Stimulated activated CD8-positive, alpha-beta memory T cell treated with anti-CD3 and anti-CD28 coated beads, Interleukin-12 subunit alpha, Interleukin-12 subunit beta, amount 100 ng/mL, for 4 hours (primary cell): Measurements from ENCODE around the gene C6orf52.
"Not testable (repeated sequence)": the region's sequence is repeated elsewhere in the genome, so short reads cannot be mapped to it uniquely, and the experiment has no call there.

Experiments used
- DNase-seq: peaks from one replicate; pipeline ENCODE4 v3.0.0-alpha.2; 2020; ENCODE audit warnings: low read depth

Gene C6orf52

DNA sequence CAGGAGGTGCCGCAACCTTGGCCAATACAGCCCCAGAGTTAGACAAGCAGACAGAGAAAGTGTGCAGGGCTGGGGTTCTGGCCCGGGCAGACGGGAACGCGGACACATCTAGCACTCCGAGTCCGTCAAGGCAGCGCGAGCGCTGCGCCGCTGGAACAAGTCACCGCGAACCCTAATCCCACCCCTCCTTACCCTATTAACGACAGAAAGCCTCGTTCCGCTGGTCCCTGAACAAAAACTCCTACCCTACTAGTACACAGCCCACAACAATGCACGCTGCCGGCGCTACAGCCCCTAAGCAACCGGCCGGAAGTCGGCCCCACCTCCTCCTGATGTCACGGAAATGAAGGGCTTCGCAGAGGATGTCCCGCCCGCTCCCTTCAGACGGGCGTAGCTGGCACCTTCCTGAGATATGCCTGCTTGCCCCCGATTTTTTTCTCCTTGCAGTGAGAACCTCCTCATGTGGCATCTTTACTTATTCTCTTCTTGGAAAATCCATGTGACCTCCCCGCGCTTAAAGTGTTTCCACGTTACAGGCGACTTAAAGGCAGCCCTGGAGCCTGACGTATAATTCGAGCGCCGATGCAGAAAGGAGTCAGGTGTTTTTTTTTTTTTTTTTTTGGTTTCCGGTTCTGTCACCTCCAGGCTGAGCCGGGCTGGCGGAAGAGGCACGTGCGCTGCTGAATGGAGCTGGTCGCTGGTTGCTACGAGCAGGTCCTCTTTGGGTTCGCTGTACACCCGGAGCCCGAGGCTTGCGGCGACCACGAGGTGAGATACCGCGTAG is at the start of gene C6orf52, which contains the start of gene PAK1IP1:
Gene C6orf52, minus strand, starts transcription at position 315 of the 784 bp plus-strand sequence. CDS start 7,066 bp downstream, outside the sequence.
Gene PAK1IP1, plus strand, starts transcription at position 671 of the 784 bp plus-strand sequence. Its CDS starts 14 bp downstream, at position 685.
- peak; percentile 91 for DNase-seq

GRCh38 chr6:10743515-10743914 is 49.1 kb upstream of the C6orf52 start:
- DNase-seq = no peak

- DNase-seq = no peak
Measured at GRCh38 chr6:10742251-10742650, 47.8 kb upstream of the C6orf52 start.

- not testable (repeated sequence) for DNase-seq
Measured at GRCh38 chr6:10741643-10742042, 47.2 kb upstream of the C6orf52 start.

GRCh38 chr6:10740061-10740460 is 45.6 kb upstream of the C6orf52 start:
- DNase-seq = no peak

DNA sequence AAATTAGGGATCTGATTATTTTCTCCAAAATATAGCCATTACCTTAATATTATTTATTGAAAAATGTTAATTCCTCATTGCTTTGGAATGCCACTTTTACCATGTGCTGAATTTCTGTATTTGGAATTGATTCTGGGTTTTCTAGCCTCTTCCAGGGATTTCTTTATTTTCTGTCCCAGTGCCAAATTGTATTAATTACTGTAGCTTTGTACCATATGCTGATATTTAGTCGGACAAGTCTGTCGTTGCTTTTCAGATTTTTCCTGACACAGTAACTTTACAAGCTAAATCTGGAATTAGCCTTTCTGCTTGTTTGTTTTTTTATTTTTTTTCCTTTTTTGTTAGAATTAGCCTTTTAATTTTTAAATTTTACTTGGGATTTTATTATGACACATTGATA is 42.3 kb upstream of the C6orf52 start:
- no peak for DNase-seq

DNA sequence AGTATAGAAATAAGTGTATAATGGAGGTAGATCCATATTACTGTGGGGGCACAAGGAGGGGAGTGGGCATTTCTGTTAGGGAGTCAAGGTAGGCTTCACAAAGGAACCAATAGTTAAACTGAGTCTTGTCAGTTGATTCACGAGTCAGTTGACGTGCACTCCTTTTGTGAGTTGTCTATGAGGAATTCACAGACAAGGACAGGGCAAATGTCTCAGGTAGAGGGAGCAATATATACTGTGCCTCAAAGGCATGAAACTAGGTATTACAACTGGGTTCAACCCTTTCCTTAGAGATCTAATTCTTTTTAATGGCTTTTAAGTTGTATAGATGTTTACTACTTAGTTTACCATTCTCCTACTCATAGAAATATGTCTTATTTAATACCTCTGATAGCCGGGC is 39.4 kb upstream of the C6orf52 start:
- no peak for DNase-seq

DNA sequence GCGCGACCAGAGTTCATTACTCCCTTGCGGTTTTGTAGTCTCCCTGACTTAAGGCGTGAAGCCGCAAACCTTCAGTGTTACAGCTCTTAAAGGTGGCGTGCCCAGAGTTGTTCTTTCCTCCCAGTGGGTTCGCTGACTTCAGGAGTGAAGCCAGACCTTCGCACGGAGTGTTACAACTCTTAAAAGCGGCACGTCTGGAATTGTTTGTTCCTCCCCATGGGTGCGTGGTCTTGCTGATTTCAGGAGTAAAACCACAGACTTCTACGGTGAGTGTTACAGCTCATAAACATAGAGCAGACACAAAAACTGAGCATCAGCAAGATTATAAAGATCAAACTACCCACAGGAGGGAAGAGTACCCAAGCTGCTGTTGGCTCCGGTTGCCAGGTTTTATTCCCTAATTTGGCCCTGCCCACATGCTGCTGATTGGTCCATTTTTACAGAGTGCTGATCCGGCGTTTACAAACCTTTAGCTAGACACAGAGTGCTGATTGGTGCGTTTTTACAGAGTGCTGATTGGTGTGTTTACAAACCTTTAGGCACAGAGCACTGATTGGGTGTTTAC is 38.8 kb upstream of the C6orf52 start:
- DNase-seq = peak; percentile 31

DNA sequence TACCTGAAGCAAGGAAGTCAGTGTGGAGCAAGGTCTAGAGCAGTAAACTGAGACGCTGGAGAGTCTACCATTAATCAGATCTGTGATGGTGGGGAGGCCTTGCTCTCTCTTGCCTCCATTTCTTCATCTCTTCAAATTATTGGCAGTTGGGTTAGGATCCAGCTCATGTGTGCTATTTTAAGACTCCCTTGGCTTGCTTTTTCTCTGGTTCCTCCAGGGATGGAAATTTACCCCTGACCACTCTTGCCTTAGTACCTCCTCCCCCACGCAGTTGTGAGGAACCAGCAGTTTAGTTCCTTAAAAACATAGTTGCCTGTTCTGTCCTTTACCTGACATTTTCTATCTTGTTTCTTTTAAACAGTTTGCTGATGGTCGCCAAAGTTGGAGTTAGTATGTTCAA is 35.8 kb upstream of the C6orf52 start:
- no peak for DNase-seq

- no peak for DNase-seq
Measured at GRCh38 chr6:10725716-10726115, 31.3 kb upstream of the C6orf52 start.

DNA sequence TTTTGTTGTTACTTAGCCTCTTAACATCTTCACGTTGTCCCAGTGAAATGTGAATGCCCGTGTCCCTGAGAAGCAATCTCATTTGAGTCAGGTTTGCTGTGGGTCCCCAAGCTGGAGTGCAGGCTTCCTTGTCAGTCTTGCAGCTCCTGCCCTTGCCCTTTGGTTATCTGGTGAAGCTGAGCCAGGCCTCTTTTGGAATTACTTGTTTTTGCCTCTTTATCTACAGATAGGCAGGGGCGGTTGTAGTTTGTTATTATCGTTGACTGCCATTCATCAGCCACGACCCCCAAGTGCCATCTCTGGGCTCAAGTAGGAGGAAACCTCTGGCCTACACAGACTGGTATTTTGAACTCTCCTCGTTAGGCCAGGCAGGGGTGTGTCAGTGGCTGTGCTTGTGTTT is 30.6 kb upstream of the C6orf52 start:
- DNase-seq = no peak

- no peak for DNase-seq
Measured at GRCh38 chr6:10723567-10723881, 29.1 kb upstream of the C6orf52 start.

DNA sequence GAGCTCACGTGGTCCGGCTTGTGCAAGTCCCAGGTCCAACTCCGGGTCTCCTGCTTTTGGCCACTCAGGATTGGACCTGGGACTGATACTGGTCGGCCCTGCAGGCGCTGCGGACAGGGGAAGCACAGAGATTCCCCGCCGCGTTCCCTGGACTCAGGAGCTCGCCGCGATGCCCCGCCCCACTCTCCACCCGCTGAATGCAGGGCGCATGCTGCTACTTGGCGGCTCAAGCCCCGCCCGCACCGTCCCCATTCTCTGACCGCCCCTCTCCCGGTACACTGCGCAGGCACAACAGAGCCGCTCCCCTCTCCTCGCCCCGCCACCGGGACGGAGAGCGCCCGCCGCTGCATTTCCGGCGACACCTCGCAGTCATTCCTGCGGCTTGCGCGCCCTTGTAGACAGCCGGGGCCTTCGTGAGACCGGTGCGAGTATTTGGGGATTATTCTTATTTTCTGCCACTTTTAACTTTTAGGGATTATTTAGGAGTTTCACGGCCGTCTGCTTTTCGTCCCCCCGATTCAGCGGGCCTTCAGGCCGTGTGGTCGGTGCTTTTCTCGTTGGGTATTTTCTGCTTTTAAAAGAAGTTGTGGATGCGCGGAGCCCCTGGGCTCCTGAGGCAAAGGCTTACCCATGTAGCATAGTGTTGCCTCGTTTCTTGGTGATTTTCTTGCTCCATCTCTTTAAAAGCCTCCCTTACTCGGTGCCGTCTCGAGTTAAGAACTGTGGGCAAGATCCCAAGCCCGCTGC is 28.6 kb upstream of the C6orf52 start, which contains the start of gene TMEM14C:
Gene TMEM14C, plus strand, starts transcription at position 251 of the 747 bp plus-strand sequence. CDS start 1,544 bp downstream, outside the sequence.
- DNase-seq = peak; percentile 68

DNA sequence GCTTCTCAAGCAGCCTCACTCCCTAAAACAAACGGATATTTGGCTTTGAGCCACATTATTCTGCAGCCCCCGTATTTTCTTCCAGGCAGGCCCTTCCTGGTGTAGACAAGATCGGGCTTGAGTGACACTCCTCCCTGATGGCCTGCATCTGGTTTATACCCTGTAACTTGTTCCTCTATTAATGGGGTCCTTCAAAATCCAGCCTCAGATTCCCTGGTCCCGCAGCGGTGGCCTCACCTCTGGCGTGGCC is 28.1 kb upstream of the C6orf52 start:
- DNase-seq = no peak

GRCh38 chr6:10721850-10722569 is 27.6 kb upstream of the C6orf52 start:
- DNase-seq = no peak

DNA sequence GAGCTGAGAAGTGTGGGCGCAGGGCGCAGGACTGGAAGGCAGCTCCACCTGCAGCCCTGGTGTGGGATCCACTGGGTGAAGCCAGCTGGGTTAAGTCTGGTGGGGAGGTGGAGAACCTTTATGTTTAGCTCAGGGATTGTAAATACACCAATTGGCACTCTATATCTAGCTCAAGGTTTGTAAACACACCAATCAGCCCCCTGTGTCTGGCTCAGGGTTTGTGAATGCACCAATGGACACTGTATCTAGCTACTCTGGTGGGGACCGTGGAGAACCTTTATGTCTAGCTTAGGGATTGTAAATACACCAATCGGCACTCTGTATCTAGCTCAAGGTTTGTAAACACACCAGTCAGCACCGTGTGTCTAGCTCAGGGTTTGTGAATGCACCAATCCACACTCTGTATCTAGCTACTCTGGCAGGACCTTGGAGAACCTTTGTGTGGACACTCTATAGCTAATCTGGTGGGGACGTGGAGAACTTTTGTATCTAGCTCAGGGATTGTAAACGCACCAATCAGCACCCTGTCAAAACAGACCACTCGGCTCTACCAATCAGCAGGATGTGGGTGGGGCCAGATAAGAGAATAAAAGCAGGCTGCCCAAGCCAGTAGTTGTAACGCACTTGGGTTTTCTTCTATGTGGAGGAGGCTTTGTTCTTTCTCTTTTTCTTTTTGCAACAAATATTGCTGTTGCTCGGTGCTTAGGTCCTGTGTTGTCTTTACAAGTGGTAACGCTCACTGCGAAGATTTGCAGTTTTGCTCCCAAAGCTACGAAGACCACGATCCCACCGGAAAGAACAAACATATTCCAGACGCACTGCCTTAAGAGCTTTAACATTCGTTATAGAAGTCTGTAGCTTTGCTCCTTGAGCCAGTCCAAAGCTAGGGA is 26.8 kb upstream of the C6orf52 start:
- not testable (repeated sequence) for DNase-seq

DNA sequence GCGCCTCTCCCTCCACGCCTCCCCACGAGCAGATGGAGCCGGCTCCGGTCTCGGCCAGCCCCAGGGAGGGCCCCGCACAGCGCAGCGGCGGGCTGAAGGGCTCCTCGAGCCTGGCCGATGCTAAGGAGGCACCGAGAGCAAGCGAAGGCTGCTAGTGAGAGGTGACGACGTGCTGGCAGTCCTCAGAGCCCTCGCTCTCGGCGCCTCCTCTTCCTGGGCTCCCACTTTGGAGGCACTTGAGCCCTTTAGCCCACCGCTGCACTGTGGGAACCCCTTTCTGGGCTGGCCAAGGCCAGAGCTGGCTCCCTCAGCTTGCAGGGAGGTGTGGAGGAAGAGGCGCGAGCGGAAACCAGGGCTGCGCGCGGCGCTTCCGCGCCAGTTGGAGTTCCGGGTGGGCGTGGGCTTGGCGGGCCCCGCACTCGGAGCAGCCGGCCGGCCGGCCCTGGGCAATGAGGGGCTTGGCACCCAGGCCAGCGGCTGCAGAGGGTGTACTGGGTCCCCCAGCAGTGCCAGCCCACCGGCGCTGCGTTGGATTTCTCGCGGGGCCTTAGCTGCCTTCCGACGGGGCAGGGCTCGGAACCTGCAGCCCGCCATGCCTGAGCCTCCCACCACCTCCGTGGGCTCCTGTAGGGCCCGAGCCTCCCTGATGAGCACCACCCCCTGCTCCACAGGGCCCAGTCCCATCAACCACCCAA is 26.0 kb upstream of the C6orf52 start:
- DNase-seq = peak; percentile 44

DNA sequence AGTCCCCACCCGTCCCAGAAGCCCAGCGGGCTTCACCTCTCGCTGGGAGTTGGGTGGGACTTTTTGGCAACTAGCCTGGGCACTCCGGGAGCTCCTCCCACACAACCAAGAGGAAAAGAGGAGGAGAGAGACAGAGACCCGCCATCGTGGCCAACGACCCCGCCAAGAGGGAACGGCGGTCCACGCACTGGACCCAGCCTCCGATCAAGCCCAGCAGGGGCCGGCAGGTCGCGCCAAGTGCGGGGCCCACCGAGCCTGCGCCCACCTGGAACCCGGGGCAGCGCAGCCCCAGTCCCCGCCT is 25.5 kb upstream of the C6orf52 start:
- DNase-seq = no peak

DNA sequence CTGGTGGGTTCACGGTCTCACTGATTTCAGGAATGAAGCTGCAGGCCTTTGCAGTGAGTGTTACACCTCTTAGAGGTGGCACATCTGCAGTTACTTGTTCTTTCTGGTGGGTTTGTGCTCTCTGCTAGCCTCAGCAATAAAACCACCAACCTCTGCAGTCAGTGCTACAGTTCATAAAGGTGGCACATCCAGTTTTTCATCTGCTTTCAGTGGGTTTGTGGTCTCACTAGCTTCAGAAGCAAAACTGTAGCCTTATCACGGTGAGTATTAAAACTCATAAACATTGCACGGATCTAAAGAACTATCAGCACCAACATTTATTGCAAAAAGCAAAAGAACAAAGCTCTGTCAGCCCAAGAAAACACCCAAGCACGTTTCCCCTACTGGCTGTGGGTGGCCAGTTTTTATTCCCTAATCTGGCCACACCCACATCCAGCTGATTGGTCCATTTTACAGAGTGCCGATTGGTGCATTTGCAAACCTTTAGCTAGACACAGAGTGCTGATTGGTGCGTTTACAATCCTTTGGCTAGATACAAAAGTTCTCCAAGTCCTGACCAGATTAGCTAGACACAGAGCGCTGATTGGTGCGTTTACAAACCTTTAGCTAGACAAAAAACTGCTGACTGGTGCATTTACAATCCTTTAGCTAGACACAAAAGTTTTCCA is 25.0 kb upstream of the C6orf52 start:
- no peak for DNase-seq

DNA sequence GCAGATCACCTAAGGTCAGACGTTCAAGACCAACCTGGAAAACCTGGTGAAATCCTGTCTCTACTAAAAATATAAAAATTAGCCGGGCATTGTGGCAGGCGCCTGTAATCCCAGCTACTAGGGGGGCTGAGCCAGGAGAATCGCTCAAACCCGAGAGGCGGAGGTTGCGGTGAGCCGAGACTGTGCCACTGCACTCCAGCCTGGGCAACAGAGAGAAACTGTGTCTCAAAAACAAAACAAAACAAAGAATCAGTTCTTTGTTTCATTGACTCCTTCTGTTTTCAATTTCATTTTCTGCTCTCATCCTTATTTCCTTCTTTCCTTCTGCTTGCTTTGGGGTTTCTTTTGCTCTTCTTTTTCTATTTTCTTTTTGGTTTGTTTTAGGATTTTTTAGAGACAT is 19.5 kb upstream of the C6orf52 start:
- no peak for DNase-seq

DNA sequence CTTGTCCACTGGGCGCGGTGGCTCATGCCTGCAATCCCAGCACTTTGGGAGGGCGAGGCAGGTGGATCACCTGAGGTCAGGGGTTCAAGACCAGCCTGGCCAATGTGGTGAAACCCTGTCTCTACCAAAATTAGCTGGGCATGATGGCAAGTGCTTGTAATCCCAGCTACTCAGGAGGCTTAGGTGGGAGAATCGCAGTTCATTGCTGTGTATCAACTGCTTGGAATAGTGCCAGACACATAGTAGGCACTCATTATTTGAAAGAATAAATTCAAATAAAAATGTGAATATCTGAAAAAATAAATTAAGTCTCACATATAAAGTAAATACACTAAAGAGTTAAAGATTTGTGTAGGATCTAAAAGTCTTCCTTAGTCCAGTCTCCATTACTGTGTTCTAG is 2.2 kb upstream of the C6orf52 start:
- DNase-seq = no peak
